ENCODE measurements around the gene PRDM16.

PRDM16 gene

DNA sequence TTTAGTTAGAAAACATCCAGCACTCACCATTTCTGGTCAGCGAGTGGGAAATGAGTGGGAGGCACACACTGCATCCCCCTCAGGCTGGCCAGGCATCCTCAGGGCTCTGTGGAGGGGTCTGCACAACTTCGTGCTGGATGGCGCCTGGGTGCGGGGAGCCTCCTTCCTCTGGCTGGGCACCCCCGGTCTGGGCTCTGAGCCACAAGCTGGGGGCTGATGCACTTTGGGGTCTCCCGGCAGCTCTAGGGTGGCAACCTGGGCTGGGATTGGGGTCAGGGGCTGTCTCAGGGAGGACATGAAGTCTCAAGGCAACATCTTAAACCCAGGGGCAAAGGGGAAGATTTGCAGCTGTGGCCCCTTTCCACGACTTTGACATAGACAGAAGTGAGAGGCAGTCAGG, 23.5 kb downstream of the PRDM16 start:
- H3K4me3 ChIP-seq (ENCODE audit: low read depth, low read length) = no peak overlapping the region
- ChIA-PET CTCF (no interaction called here), POLR2A (no interaction called here)
- peaks cover 0 to 13% of the 10 kb centered on the region in 2 experiments; a peak in 1 of 3 replicates for H3K36me3 ChIP-seq (ENCODE audit: control insufficient read depth in 2 of 2, insufficient read depth in 1 of 2, low read length in 2 of 2)
- no peaks in the 10 kb centered on the region for H3K9me3 ChIP-seq (ENCODE audit: control insufficient read depth, insufficient read depth, low read depth, low read length)
- no peak overlapping the region for H3K27ac ChIP-seq (ENCODE audit: extremely low read depth, low read depth, low read length)
- H3K4me1 ChIP-seq (ENCODE audit: control insufficient read depth, insufficient read depth, low read length) = no peaks in the 10 kb centered on the region
- TF ChIP-seq, protein P1, sequence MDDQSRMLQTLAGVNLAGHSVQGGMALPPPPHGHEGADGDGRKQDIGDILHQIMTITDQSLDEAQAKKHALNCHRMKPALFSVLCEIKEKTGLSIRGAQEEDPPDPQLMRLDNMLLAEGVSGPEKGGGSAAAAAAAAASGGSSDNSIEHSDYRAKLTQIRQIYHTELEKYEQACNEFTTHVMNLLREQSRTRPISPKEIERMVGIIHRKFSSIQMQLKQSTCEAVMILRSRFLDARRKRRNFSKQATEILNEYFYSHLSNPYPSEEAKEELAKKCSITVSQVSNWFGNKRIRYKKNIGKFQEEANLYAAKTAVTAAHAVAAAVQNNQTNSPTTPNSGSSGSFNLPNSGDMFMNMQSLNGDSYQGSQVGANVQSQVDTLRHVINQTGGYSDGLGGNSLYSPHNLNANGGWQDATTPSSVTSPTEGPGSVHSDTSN (CRISPR knock-in tag; IDR thresholded peaks at IDR 0.05) = no peak
- TF ChIP-seq ZNF138 (tag by site-specific recombination; IDR thresholded peaks at IDR 0.05; ENCODE audit: borderline replicate concordance) (no peak), BCL11B (tag by site-specific recombination; IDR thresholded peaks at IDR 0.05; ENCODE audit: low read depth) (no peak), ZNF529 (tag by site-specific recombination; IDR thresholded peaks at IDR 0.05; ENCODE audit: insufficient replicate concordance) (no peak), ZNF112 (tag by site-specific recombination; IDR thresholded peaks at IDR 0.05) (no peak), ZNF146 (tag by site-specific recombination; IDR thresholded peaks at IDR 0.05) (no peak), ZNF416 (tag by site-specific recombination; IDR thresholded peaks at IDR 0.05) (no peak)
- TF ChIP-seq, protein P2, sequence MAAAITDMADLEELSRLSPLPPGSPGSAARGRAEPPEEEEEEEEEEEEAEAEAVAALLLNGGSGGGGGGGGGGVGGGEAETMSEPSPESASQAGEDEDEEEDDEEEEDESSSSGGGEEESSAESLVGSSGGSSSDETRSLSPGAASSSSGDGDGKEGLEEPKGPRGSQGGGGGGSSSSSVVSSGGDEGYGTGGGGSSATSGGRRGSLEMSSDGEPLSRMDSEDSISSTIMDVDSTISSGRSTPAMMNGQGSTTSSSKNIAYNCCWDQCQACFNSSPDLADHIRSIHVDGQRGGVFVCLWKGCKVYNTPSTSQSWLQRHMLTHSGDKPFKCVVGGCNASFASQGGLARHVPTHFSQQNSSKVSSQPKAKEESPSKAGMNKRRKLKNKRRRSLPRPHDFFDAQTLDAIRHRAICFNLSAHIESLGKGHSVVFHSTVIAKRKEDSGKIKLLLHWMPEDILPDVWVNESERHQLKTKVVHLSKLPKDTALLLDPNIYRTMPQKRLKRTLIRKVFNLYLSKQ (tag by site-specific recombination; IDR thresholded peaks at IDR 0.05; ENCODE audit: borderline replicate concordance) = no peak

DNA sequence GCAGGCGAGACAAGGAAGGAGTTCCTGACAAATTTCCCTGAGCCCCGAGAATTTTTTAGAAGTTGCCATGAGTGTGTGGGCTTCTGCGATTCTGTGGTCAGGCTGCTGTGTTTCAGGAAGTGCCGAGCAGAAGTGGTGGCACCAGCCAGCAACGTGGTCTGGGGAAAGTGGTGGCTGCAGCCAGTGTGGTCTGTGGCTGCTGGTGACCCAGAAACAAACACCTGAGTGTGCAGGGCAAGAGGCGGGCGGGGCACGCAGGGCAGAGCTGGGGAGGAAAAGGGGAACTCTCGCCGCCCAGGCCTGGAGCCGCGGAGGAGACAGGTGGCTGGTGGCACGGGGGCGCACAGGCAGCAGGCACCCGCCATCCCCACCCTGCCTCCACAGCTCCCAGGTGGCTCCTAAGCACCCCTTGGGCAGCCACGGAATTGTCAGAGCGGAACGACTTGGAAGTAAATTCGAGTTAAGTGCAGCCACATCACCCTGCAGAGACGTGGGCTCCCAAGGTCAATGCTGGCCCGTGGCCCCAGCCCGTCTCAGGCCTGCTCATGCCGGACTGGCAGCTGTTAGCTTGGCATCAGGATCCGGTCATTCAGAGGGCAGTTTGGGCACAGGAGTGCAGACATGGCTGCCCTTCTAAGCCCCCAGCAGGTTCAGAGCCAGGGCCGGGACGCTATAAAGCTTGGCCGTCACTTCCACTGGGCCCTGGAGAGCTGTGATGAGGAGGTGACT, 25.1 kb downstream of the PRDM16 start:
- Histone ChIP-seq H3K9me3 (ENCODE audit: control insufficient read depth, insufficient read depth, low read depth, low read length) (no peaks in the 10 kb centered on the region), H3K36me3 (ENCODE audit: control insufficient read depth in 2 of 2, insufficient read depth in 1 of 2, low read length in 2 of 2) (peaks cover 0 to 13% of the 10 kb centered on the region in 2 experiments; a peak in 1 of 3 replicates), H3K27ac (ENCODE audit: extremely low read depth, low read depth, low read length) (no peak overlapping the region), H3K4me1 (ENCODE audit: control insufficient read depth, insufficient read depth, low read length) (no peaks in the 10 kb centered on the region), H3K4me3 (ENCODE audit: low read depth, low read length) (no peak overlapping the region)
- POLR2A ChIA-PET = no interaction called here
- CTCF ChIA-PET = no interaction called here
- TF ChIP-seq, protein P2 (tag by site-specific recombination; IDR thresholded peaks at IDR 0.05; ENCODE audit: borderline replicate concordance) = no peak
- no peak for TF ChIP-seq ZNF670 (tag by site-specific recombination; IDR thresholded peaks at IDR 0.05; ENCODE audit: low read depth)
- no peak for TF ChIP-seq BCL11B (tag by site-specific recombination; IDR thresholded peaks at IDR 0.05; ENCODE audit: low read depth)
- TF ChIP-seq FEZF1 (tag by site-specific recombination; IDR thresholded peaks at IDR 0.05) = no peak
- TF ChIP-seq ZSCAN23 (tag by site-specific recombination; IDR thresholded peaks at IDR 0.05) = no peak
- TF ChIP-seq ZNF16 (tag by site-specific recombination; IDR thresholded peaks at IDR 0.05; ENCODE audit: low read depth) = no peak
- no peak for TF ChIP-seq ZNF221 (tag by site-specific recombination; IDR thresholded peaks at IDR 0.05; ENCODE audit: borderline replicate concordance)
- TF ChIP-seq, protein P3, sequence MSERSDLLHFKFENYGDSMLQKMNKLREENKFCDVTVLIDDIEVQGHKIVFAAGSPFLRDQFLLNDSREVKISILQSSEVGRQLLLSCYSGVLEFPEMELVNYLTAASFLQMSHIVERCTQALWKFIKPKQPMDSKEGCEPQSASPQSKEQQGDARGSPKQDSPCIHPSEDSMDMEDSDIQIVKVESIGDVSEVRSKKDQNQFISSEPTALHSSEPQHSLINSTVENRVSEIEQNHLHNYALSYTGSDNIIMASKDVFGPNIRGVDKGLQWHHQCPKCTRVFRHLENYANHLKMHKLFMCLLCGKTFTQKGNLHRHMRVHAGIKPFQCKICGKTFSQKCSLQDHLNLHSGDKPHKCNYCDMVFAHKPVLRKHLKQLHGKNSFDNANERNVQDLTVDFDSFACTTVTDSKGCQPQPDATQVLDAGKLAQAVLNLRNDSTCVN (tag by site-specific recombination; optimal IDR thresholded peaks at IDR 0.05) = no peak
- no peak for TF ChIP-seq ZFP3 (tag by site-specific recombination; IDR thresholded peaks at IDR 0.05; ENCODE audit: low read depth)
- TF ChIP-seq ZFP37 (tag by site-specific recombination; IDR thresholded peaks at IDR 0.05) = no peak
- TF ChIP-seq ZNF114 (tag by site-specific recombination; IDR thresholded peaks at IDR 0.05) = no peak
- no peak for TF ChIP-seq SP7 (tag by site-specific recombination; IDR thresholded peaks at IDR 0.05)
- TF ChIP-seq, protein P4, sequence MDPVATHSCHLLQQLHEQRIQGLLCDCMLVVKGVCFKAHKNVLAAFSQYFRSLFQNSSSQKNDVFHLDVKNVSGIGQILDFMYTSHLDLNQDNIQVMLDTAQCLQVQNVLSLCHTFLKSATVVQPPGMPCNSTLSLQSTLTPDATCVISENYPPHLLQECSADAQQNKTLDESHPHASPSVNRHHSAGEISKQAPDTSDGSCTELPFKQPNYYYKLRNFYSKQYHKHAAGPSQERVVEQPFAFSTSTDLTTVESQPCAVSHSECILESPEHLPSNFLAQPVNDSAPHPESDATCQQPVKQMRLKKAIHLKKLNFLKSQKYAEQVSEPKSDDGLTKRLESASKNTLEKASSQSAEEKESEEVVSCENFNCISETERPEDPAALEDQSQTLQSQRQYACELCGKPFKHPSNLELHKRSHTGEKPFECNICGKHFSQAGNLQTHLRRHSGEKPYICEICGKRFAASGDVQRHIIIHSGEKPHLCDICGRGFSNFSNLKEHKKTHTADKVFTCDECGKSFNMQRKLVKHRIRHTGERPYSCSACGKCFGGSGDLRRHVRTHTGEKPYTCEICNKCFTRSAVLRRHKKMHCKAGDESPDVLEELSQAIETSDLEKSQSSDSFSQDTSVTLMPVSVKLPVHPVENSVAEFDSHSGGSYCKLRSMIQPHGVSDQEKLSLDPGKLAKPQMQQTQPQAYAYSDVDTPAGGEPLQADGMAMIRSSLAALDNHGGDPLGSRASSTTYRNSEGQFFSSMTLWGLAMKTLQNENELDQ (tag by site-specific recombination; IDR thresholded peaks at IDR 0.05; ENCODE audit: low read depth) = no peak
- TF ChIP-seq, protein P5, sequence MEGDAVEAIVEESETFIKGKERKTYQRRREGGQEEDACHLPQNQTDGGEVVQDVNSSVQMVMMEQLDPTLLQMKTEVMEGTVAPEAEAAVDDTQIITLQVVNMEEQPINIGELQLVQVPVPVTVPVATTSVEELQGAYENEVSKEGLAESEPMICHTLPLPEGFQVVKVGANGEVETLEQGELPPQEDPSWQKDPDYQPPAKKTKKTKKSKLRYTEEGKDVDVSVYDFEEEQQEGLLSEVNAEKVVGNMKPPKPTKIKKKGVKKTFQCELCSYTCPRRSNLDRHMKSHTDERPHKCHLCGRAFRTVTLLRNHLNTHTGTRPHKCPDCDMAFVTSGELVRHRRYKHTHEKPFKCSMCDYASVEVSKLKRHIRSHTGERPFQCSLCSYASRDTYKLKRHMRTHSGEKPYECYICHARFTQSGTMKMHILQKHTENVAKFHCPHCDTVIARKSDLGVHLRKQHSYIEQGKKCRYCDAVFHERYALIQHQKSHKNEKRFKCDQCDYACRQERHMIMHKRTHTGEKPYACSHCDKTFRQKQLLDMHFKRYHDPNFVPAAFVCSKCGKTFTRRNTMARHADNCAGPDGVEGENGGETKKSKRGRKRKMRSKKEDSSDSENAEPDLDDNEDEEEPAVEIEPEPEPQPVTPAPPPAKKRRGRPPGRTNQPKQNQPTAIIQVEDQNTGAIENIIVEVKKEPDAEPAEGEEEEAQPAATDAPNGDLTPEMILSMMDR (tag by site-specific recombination; IDR thresholded peaks at IDR 0.05) = no peak
- TF ChIP-seq ZNF785 (tag by site-specific recombination; IDR thresholded peaks at IDR 0.05) = no peak
- no peak for TF ChIP-seq IKZF3 (tag by site-specific recombination; IDR thresholded peaks at IDR 0.05)
- no peak for TF ChIP-seq GFI1B (tag by site-specific recombination; IDR thresholded peaks at IDR 0.05)
